ENCODE results near the gene ZNF396. TPM values are rescaled to one million over a fixed set of nuclear protein-coding genes. Genes with fewer than 3 reads are reported as not detected.

ZNF396 gene
- total and polyA plus RNA-seq, 9 of the 15 experiments (the other 6 are each of a cell fraction or from before 2014, with no cell fraction given), result 0.73 to 2.3 (median 1.9) TPM

GRCh38 chr18:35322486-35323458, 54.4 kb downstream of the ZNF396 start (continued):
- TF ChIP-seq, protein P1, sequence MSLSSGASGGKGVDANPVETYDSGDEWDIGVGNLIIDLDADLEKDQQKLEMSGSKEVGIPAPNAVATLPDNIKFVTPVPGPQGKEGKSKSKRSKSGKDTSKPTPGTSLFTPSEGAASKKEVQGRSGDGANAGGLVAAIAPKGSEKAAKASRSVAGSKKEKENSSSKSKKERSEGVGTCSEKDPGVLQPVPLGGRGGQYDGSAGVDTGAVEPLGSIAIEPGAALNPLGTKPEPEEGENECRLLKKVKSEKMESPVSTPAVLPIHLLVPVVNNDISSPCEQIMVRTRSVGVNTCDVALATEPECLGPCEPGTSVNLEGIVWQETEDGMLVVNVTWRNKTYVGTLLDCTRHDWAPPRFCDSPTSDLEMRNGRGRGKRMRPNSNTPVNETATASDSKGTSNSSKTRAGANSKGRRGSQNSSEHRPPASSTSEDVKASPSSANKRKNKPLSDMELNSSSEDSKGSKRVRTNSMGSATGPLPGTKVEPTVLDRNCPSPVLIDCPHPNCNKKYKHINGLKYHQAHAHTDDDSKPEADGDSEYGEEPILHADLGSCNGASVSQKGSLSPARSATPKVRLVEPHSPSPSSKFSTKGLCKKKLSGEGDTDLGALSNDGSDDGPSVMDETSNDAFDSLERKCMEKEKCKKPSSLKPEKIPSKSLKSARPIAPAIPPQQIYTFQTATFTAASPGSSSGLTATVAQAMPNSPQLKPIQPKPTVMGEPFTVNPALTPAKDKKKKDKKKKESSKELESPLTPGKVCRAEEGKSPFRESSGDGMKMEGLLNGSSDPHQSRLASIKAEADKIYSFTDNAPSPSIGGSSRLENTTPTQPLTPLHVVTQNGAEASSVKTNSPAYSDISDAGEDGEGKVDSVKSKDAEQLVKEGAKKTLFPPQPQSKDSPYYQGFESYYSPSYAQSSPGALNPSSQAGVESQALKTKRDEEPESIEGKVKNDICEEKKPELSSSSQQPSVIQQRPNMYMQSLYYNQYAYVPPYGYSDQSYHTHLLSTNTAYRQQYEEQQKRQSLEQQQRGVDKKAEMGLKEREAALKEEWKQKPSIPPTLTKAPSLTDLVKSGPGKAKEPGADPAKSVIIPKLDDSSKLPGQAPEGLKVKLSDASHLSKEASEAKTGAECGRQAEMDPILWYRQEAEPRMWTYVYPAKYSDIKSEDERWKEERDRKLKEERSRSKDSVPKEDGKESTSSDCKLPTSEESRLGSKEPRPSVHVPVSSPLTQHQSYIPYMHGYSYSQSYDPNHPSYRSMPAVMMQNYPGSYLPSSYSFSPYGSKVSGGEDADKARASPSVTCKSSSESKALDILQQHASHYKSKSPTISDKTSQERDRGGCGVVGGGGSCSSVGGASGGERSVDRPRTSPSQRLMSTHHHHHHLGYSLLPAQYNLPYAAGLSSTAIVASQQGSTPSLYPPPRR (CRISPR knock-in tag; IDR thresholded peaks at IDR 0.05; ENCODE audit: borderline replicate concordance), result no peak
- TF ChIP-seq RCOR1 (IDR thresholded peaks at IDR 0.05; ENCODE audit: borderline replicate concordance in 1 of 2, low read depth in 2 of 2, low read length in 2 of 2), result peak in 1 of 2 experiments; percentile 45; a peak in 1 of 4 replicates
- no peak for TF ChIP-seq BCL6 (CRISPR knock-in tag; IDR thresholded peaks at IDR 0.05)
- TF ChIP-seq, protein P2, sequence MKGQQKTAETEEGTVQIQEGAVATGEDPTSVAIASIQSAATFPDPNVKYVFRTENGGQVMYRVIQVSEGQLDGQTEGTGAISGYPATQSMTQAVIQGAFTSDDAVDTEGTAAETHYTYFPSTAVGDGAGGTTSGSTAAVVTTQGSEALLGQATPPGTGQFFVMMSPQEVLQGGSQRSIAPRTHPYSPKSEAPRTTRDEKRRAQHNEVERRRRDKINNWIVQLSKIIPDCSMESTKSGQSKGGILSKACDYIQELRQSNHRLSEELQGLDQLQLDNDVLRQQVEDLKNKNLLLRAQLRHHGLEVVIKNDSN (CRISPR knock-in tag; IDR thresholded peaks at IDR 0.05), result no peak
- TF ChIP-seq ZNF174 (CRISPR knock-in tag; IDR thresholded peaks at IDR 0.05), result no peak
- no peak for TF ChIP-seq NFATC3 (IDR thresholded peaks at IDR 0.05)
- TF ChIP-seq, protein P3, sequence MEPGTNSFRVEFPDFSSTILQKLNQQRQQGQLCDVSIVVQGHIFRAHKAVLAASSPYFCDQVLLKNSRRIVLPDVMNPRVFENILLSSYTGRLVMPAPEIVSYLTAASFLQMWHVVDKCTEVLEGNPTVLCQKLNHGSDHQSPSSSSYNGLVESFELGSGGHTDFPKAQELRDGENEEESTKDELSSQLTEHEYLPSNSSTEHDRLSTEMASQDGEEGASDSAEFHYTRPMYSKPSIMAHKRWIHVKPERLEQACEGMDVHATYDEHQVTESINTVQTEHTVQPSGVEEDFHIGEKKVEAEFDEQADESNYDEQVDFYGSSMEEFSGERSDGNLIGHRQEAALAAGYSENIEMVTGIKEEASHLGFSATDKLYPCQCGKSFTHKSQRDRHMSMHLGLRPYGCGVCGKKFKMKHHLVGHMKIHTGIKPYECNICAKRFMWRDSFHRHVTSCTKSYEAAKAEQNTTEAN (CRISPR knock-in tag; IDR thresholded peaks at IDR 0.05), result no peak
- no peak for TF ChIP-seq CBX8 (IDR thresholded peaks at IDR 0.05; ENCODE audit: borderline replicate concordance, extremely low read depth, low read depth, low read length, poor library complexity, severe bottlenecking)
- no peak for TF ChIP-seq CEBPZ (IDR thresholded peaks at IDR 0.05; ENCODE audit: borderline replicate concordance, low read depth, low read length)
- no peak for TF ChIP-seq ZNF274 (IDR thresholded peaks at IDR 0.05; ENCODE audit: borderline replicate concordance, low read depth, low read length)
- no peak for TF ChIP-seq HIVEP1 (CRISPR knock-in tag; IDR thresholded peaks at IDR 0.05)
- TF ChIP-seq ID3 (CRISPR knock-in tag; IDR thresholded peaks at IDR 0.05), result no peak
- TF ChIP-seq ID3 (tag; IDR thresholded peaks at IDR 0.05), result no peak
- TF ChIP-seq ZNF444 (CRISPR knock-in tag; IDR thresholded peaks at IDR 0.05), result no peak
- TF ChIP-seq FOSL1 (tag; conservative IDR thresholded peaks at IDR 0.05), result 0 out of 2 replicates have a peak, but pooled peaks have one; percentile 15

All from K562 (cell line).